Activated T-cell treated with anti-CD3 and anti-CD28 coated beads, Interleukin-2, amount 50 U/mL, for 48 hours (primary cell): ENCODE results near the gene LYSMD1.

ENCODE experiments used
- DNase-seq, 2 experiments: peaks; one replicate each; pipeline ENCODE4 v3.0.0-alpha.2; 2020

The LYSMD1 gene

DNA sequence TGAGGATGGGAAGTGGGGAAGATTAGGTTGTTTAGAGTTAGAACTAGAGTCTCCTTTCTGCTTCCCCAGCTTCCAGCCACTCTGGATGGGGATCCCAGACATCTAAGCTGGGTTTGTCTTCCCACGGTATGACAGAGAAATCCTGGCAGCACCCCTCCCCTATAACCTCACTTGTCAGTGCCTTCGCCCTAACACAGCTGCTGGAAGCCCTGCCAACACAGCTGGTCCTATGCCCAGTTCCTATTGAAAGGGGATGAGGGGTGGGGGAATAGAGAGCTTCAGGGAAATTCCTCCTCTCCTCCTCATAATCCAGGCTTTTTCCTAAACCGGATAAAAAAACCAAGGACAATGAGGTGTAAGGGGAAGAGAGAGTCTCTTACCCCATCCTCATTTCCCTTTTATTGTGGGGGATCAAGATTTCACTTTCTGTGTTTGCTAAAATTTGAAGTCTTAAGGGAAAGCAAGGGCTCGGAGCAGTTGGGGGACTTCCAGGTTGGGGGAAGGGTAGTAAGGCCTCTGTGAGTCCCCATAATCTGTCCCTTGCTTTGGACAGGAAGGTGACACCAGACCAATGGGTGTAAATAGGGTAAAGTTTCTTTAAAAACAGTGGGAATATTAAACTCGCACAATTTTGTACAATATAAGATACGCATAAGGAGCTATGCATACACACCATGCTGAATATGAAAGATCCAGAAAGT, 9.5 kb upstream of the LYSMD1 start:
- DNase-seq = no peak

DNA sequence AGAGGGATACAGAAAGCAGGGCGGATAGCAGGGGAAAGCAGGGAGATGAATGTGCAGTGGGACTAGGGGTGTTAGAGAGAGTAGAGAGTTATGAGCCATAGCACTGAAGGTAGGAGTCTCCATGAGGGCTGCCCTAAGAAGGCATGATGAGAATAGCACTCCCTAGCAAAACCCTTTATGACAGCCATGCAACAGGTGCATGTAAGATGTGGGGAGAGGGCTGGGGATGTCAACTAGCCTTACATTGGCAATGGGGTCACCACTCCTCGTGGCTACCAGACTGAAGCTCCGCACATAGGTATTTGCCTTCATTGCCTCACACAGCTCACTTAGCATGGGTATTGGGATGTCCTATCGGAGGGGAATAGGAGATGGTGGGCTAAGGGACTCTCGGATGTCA, 5.5 kb upstream of the LYSMD1 start:
- no peak for DNase-seq

DNA sequence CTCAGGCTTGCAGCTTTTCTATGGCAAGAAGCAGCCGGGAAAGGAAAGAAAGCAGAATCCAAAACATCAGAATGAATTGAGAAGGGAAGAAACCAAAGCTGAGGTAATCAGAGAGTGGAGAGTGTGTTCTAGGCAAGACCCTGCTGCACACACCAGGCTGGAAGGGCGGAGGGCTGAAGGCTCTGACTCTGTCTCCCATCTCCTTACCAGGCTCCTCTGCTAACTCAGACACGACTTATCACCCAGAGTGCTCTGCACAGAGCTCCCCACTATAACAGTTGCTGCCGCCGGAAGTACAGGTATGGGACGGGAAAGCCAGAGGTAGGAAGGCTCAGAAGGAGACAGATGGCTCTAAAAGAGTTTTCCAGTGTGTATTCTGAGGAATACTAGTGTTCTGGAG, 1.4 kb upstream of the LYSMD1 start:
- no peak for DNase-seq

DNA sequence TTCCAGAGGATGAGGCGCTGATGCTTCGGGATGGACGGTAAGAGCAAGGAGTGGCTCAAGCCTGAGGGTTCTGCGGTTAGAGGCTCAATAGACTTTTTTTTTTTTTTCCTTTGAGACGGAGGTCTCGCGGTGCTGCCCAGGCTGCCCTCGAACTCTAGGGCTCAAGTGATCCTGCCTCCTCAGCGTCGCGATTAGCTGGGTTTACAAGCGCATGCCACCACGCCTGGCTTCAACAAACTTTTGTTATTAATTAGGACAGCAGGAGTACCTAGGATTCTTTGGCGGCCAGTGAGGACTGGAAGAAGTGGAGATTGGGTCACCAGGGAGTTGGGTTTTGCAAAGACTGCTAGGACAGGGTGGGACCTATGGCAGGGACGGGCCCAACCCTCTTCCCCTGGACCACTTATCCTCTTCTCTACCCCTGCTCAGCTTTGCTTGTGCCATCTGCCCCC, 829 bp upstream of the LYSMD1 start:
- no peak for DNase-seq

DNA sequence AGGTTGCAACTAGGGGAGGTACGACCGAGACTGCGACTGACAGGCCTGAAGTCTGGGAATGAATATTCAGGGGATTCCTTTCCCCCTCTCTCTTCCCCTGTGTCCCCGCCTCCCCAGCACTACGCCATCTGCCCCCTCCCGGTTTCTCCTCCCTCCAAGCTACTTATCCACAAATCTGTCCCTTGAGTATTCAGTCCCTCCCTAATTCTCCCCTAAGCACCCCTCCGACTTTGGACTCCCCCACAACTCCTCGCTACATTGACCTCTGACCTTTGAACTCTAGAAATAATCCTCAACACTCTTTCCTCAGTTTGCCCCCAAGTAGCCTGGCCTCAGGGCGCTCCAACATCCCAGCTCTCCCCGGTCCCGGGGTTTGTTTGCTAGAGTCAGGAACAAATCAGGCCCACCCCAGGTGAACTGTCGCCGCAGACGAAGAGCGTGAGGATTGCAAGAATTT, 393 bp downstream of the LYSMD1 start:
- no peak for DNase-seq

DNA sequence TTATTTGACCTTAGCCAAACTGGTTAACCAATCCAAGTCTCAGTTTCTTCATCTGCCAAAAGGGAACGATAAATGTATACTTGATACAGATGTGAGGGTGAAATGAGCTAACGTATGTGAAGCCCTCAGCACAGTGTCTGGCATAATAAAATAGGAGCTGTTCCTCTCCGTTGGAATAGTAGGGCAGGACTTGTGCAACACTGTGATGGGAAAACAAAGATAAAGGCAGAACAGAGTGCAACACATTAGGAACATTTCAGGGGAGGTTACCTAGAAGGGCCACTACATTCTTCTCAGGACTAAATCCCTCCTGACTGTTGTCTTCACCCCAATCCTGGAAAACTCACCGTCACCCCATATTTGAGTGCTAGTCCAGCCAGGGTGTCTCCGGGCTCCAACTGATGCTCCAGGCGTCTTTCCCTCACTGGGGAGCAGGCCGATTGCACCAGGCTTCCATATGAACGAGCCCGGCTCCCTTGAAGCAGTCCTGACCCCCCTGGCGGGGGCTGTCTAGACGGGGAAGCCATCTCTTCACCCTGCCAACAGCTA, 896 bp downstream of the LYSMD1 start:
- DNase-seq = peak in 1 of 2 experiments; percentile 33

DNA sequence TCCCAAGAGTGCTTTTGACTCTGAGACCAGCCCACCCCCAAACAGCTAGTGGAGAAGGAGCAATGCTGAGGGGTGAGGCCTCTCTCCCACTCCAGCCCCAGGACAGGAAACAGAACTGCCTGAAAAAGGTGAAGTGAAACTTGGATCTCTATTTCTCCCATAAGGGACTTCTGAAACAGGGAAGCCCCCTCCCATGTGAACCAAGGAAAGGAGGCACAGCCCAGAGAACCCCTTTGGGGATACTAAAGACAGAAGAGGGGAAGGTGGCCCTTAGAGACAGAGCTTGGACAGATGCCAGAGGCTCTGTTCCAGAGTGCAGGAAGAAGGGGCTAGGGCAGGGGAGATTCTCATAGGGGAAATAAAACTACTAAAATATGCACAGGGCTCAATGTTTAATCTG, 6.3 kb downstream of the LYSMD1 start:
- no peak for DNase-seq

DNA sequence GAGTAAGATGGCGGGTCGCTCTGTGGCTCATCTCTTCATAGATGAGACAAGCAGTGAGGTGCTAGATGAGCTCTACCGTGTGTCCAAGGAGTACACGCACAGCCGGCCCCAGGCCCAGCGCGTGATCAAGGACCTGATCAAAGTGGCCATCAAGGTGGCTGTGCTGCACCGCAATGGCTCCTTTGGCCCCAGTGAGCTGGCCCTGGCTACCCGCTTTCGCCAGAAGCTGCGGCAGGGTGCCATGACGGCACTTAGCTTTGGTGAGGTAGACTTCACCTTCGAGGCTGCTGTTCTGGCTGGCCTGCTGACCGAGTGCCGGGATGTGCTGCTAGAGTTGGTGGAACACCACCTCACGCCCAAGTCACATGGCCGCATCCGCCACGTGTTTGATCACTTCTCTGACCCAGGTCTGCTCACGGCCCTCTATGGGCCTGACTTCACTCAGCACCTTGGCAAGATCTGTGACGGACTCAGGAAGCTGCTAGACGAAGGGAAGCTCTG, 6.9 kb downstream of the LYSMD1 start:
- DNase-seq = peak; percentile 45 to 50

DNA sequence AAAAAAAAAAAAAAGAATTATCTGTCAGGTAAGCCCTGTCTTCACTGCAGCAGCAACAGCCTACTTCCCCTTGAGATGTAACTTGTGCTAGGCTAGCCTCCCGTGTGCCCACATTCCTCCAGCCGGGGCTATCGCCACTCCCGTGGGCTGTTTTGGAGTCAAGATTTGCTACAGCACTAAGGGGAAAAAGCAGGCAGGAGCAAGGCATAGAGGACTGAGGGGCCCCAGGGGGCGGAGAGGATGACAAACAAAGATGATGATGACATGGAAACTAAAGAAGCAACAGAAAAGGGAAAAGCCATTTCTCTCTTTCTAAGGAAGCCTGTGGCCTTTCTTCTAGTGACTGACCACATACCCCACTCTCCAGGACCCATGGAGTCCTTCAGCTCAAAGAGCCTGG, 7.4 kb downstream of the LYSMD1 start:
- peak; percentile 79 to 82 for DNase-seq

DNA sequence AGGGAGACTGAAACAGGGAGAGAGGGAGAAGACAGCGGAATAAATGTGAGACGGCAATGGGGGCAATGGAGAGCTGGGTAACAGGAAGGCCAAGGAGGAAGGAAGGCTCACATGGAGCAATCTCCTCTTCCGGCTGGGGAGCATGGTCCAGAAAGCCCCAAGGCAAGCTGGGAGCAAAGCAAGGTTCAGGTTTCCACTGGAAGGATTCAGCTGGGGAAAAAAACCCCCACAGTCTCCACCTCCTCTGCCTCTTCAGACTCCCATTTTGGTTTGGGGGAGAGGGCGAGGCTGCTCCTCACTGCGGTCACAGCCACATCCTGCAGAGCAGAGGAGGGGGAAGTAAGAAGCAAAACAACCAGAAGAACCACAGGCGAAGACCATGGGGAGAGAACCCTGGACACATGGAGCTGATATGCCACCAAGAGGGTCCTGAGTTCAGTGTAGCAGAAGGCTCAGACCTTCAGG, 8.6 kb downstream of the LYSMD1 start:
- DNase-seq = peak; percentile 72 to 77

DNA sequence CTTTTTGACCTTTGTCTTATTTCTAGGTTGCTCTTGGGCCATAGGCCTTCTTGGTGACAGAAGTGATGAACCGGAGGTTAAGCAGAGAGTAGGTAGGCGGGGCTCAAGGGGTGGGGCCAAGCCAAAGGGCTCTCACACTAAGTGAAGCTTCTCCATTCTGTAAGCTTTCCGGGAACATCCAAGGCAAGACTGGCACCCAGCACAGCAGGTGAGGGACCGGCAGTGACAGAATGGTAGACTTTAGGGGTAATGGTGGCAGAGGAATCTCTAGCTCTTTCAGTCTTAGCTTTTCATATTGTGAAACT, 9.2 kb downstream of the LYSMD1 start, which contains the start of gene TNFAIP8L2:
TSS of gene TNFAIP8L2 (plus strand) at position 135 of the 305 bp plus-strand sequence. CDS start 2,049 bp downstream, outside the sequence.
- peak; percentile 88 for DNase-seq

DNA sequence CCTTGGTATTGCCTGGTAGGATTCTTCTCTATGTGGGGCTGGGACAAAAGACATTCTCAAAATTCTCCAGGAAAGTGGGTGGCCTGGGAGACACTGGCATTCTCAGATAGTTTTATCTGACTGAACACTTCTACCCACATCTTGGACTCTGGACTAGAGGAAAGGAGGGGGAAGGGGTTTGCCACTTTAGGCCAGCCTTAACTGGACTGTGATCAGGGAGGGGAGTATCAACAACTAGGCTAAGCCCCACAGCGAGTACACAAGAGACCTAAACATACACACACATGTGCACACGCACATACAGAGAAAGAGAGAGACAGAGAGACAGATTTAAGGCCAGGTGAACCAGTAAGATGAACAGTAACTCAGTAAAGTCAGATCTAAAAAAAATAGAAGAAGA, 18.0 kb downstream of the LYSMD1 start:
- DNase-seq = no peak

DNA sequence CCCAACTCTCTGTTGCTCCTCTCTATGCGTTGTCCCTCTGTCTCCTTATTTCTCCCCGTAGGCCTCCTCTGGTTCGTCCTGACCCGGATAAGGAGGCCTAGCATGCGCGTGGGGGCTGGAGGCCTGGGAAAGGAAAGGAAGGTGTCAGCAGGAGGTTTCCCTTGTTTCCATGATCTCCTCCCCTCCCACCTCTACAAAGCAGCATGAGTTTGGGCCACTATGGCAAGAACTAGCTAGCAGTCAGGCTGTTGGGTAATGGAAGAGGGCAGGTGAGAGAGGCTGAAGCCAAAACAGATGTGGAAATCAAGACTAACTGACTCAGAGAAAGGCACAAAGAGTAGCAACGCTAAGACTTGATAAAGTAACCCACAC, 18.6 kb downstream of the LYSMD1 start:
- DNase-seq = no peak

DNA sequence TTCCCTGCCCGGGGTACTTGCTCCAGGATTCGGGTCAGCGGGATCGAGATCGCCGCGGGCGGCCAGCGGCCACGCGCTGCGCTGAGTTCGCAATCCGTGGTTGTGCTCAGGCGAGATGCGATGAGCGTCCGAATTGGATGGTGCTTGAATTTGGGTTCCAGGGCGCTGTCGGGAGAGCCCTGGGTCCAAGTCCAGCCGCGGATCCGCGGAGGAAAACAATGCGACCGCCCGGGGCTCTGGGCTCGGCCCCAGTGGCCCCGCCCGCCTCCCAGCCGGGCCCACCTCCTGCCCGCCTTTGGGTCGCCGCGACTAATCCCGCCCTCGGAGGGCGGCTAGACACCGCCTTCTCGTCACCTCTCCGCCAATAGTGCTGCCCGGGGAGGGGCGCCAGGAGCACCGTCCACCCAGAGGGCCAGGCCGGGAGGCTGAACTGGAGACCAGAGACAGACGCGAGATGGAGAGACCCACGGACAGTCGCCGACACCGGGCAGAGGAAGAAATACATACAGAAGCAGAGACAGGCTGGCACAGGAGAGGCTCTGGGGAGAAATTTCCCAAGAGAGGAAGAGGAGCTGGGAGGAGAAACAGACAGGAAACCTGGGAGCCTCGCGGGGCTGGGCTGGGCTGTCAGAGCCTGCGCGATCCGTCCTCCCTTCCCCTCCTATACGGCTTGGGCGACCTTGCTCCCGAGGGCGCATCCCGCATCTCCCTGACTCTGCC, 19.1 kb downstream of the LYSMD1 start, which contains the start of gene SEMA6C:
TSS of gene SEMA6C (minus strand) at position 220 of the 720 bp plus-strand sequence. CDS start 4,010 bp downstream, outside the sequence.
- peak; percentile 89 to 93 for DNase-seq

DNA sequence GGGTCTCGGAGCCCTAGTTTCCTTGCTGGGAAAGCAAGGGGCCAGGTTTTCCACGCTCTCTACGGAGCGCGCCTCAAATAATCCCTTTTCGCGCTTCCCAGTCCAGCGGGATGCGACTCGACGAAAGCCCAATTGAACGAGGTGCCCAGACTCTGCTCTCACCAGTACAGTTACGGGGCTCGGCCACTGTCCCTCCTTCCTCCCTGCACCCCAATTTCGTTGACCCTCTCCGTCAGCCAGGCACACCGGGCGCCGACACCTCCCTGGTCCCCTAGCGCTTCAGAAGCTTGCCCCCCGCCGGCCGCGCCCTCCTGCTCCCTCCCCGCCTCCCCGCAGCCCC, 19.7 kb downstream of the LYSMD1 start:
- peak in 1 of 2 experiments; percentile 36 for DNase-seq

DNA sequence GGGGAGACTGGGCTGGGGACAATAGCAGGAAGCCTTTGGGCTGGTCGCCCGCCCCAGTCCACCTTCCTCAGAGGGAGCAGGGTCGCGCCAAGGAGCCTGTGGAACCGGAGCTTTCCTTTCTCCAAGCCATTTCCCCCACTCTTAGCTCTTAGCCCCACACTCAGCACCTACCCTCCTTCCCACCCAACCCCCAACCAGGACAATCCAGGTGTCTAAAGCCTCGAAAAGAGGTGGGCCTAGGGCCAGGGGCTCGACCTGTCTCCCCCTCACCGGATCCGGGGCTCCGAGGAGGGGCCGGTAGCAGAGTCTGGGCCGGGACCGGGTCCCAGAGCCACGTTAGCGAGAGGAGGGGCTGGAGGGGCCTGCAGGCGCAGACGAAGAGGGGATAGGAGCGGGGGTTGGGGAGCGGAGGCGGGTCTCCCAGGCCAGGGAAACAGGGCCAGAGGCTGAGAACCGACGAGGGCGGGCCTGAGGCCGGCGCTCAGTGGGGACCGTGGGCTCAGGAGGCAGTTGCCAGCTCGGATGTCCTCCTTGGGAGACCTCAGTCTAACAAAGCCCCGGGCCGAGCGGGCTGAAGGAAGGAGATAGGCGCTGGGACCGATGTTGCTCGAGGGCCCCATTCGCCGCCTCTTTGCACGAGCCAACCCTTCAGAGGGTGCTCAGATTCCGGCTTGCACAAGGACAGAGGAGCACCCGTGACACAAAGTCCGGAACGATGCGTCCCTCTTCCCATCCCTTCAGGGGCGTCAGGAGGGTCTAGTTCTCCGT, 20.2 kb downstream of the LYSMD1 start:
- DNase-seq = peak; percentile 57

DNA sequence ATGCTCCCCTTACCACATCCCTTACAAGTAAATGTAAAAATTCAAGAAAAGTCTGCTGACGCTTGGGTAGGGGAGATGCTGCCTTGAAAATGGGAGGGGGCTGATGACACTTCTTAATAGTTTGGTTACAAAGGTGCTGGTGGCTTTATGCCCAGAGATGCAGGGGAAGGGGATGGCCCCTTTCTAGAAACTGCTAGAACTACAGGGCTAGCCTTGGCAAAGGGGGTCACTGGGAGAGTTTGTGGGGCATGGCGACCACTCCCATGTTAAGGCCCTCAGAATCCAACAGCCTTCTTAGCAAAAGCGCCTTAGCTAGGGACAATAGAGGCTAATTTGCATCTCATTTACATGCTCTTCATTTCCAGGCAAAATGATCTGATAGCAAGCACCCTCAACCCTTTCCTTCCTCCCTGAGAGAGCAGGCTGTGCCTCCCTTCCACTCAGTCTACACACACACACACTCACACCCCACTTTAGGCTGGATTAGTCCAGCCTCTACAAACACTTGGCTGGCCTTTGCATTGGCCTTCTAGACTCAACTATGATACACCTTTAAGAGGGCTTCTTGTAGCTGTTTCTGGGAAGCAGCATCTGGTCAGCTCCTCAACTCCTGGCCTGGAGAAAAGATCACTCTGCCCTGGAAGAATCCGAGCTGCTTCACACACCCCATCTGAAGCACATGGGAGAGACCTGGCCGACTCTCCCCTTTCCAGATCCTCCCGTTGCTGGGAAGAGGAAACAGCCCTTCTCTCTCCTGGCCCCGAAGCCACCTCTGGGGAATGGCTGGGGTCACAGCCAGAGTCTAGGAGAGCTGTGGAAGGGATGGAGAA, 21.0 kb downstream of the LYSMD1 start:
- DNase-seq = no peak

DNA sequence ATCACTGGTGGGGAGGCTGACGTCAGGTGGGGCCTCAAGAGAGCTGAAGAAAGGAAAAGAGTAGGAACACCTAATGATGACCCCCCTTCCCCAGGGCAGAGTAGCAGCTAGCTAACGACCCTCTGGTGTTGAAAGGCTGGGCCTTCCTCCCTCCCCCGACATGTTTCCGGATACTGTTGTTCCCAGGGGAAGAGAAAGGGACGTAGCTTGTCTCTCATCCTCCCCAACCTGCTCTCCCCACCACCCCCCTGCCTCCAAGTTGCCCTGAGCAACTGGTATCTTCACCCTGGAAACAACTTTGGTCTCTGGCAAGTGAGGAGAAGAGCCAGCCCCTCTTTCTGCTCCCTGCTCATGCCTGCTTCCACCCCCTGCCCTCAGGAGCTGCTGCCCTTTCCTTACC, 21.7 kb downstream of the LYSMD1 start:
- DNase-seq = no peak

DNA sequence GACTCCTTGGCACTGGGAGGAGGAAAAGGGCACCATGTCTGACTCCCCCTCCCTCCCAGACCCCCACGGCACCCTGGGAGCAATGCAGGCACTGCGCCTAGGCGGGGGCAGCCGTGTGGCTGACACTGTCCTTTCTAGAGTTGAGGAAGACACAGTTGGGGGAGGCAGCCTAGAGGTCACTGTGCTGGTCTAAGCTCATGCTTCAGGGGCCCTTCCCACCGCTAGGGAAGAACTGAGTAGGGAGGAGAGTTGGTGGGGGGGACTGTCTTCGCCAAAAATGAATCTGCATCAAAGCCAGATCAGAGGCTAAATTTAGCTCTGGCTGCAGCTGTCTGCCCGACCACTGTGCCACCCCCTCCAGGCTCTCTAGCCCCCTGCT, 22.7 kb downstream of the LYSMD1 start:
- DNase-seq = no peak

DNA sequence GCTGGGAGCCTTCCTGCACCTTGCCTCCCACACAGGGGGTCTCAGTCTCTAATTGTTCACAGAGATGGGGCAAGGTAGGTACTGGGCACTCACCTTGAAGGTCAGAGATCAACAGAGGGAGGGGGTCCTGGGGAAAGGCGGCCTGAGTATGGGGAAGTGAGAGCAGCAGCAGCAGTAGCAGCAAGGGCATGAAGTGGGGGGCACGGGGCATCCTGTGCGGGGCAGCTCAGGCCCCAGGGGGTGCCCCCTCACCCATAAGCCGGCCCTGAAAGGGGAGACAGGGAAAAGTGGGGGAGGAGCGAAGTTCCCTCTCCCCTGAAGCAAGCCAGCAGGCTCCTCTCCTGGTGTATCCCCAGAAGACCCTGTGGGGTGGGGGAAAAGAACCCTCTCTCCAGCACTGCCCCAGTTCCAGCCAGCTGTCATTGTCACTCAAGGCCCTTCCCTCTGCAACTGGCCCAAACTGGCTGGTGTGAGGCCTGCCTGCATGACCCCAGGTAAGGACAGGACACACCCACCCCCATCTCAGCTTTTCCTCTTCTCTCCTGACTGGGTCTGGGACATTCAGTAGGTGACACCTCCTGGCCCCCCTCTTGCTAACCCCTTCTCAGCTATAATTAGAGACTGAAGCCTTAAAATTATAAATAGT, 23.2 kb downstream of the LYSMD1 start:
- DNase-seq = no peak

DNA sequence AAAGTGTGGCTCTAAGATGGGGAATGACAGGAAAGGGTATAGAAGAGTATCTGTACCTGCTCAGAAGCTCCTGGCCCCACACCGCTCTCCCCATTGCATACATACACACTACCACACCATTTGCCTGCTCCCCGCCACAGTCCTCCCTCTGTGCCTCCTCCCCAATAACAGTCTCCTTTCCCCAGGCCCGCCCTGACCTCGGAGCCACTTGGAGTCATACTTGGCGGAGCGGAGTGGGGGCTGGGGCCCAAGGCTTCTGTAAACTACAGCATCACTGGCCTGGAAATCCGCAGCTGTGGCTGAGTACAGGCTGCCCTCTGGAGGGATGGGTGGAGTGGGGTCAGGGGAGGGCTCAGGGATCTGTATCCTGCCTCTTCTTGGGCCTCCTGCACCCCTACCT, 27.9 kb downstream of the LYSMD1 start:
- no peak for DNase-seq
